CD4-positive, CD25-positive, alpha-beta regulatory T cell (primary cell): ENCODE results near the gene TMEM181. TPM values are rescaled to one million over a fixed set of nuclear protein-coding genes. Genes with fewer than 3 reads are reported as not detected.

Source experiments
- ATAC-seq, 2 donors: fragments of 150-1000 bp; cut with Tn5 transposase; one replicate each; pipeline ENCODE4 v1.10.0; 2021; ENCODE audit warnings: low read depth in 2 of 2, moderate number of reproducible peaks in 2 of 2, moderate library complexity in 1 of 2
- DNase-seq, 3 donors: peaks; one replicate each; pipeline versions ENCODE4 v3.0.0 to v3.0.0-alpha.2; 2012 to 2022; ENCODE audit warnings: mixed read lengths in 1 of 3
- H3K27ac ChIP-seq: one replicate; pipeline ENCODE4 v1.7.0; 2013; ENCODE audit warnings: mild to moderate bottlenecking, low read length; ENCODE audit not compliant: insufficient read depth, poor library complexity, severe bottlenecking
- H3K27me3 ChIP-seq: one replicate; pipeline ENCODE4 v1.7.0; 2013; ENCODE audit warnings: low read length; ENCODE audit not compliant: control insufficient read depth, insufficient read depth
- H3K36me3 ChIP-seq: one replicate; pipeline ENCODE4 v1.7.0; 2013; ENCODE audit warnings: mild to moderate bottlenecking, low read length, moderate library complexity; ENCODE audit not compliant: control insufficient read depth, insufficient read depth
- H3K4me1 ChIP-seq: 2 replicates; pipeline ENCODE4 v1.7.0; 2013; ENCODE audit warnings: mild to moderate bottlenecking, low read length; ENCODE audit not compliant: insufficient read depth, control insufficient read depth, poor library complexity, severe bottlenecking
- H3K4me3 ChIP-seq: one replicate; pipeline ENCODE4 v1.7.0; 2013; ENCODE audit warnings: low read depth, mild to moderate bottlenecking, low read length, moderate library complexity
- H3K9me3 ChIP-seq, 2 experiments: 1 replicate in 1 of 2; 2 replicates in 1 of 2; pipeline ENCODE4 v1.7.0; 2013; ENCODE audit warnings: low read length in 2 of 2, mild to moderate bottlenecking in 1 of 2, moderate library complexity in 1 of 2; ENCODE audit not compliant: control insufficient read depth in 2 of 2
- H3K27ac Mint-ChIP-seq, 3 donors: one replicate each; pipeline ENCODE4 v1.8.0; 2020 to 2022; ENCODE audit warnings: mild to moderate bottlenecking in 3 of 3, mixed read lengths in 3 of 3, moderate library complexity in 2 of 3
- H3K27me3 Mint-ChIP-seq: one replicate; pipeline ENCODE4 v1.8.0; 2022; ENCODE audit warnings: mild to moderate bottlenecking, mixed read lengths
- H3K36me3 Mint-ChIP-seq: one replicate; pipeline ENCODE4 v1.8.0; 2020; ENCODE audit warnings: mixed read lengths
- H3K4me1 Mint-ChIP-seq, 4 donors: one replicate each; pipeline ENCODE4 v1.8.0; 2020 to 2022; ENCODE audit warnings: mixed read lengths in 4 of 4, mild to moderate bottlenecking in 1 of 4
- H3K4me3 Mint-ChIP-seq, 4 donors: one replicate each; pipeline ENCODE4 v1.8.0; 2020 to 2022; ENCODE audit warnings: mild to moderate bottlenecking in 4 of 4, mixed read lengths in 4 of 4, moderate library complexity in 3 of 4
- H3K9me3 Mint-ChIP-seq, 7 donors: one replicate each; pipeline ENCODE4 v1.8.0; 2020 to 2022; ENCODE audit warnings: mixed read lengths in 7 of 7, mild to moderate bottlenecking in 3 of 7, moderate library complexity in 2 of 7
- polyA plus RNA-seq, 4 donors: library from polyadenylated mRNA; unstranded; fragments of 300-500 nt; fragmentation: Illumina TruSeq; gene quantifications; one replicate each; pipeline ENCODE4 v1.2.3, GENCODE V29; 2021
- total RNA-seq: library from RNA; stranded (reverse); gene quantifications from one replicate; pipeline ENCODE4 v1.2.3, GENCODE V29; 2022

Gene TMEM181
- total and polyA plus RNA-seq, 5 donors from 2014 or later: 4.9 to 21.2 (median 5.6) TPM

GRCh38 chr6:158538741-158539140 lies 21.1 kb upstream of the TMEM181 start:
- Histone ChIP-seq H3K36me3 (no peaks in the 10 kb centered on the region), H3K9me3 (no peaks in the 10 kb centered on the region), H3K4me1 (peaks cover 17% of the 10 kb centered on the region), H3K27ac (no peak overlapping the region), H3K4me3 (no peak overlapping the region), H3K27me3 (peaks cover 18% of the 10 kb centered on the region)
- Mint-ChIP-seq H3K9me3 (peaks cover 0 to 2% (median 0%) of the 10 kb centered on the region in 7 donors), H3K27me3 (peaks cover 61% of the 10 kb centered on the region), H3K4me3 (peak overlapping the region in 2 of 4 donors; percentile 0 to 36), H3K36me3 (no peaks in the 10 kb centered on the region), H3K27ac (no peak overlapping the region), H3K4me1 (peaks cover 0 to 8% (median 0%) of the 10 kb centered on the region in 4 donors)
- DNase-seq: no peak
- ATAC-seq: no peak

- Mint-ChIP-seq H3K27ac (no peak overlapping the region), H3K27me3 (peaks cover 58% of the 10 kb centered on the region), H3K9me3 (peaks cover 0 to 2% (median 0%) of the 10 kb centered on the region in 7 donors), H3K36me3 (no peaks in the 10 kb centered on the region), H3K4me3 (peak overlapping the region in 2 of 4 donors; percentile 39 to 55), H3K4me1 (peaks cover 0 to 8% (median 0%) of the 10 kb centered on the region in 4 donors)
- Histone ChIP-seq H3K9me3 (no peaks in the 10 kb centered on the region), H3K27ac (no peak overlapping the region), H3K4me1 (peaks cover 17% of the 10 kb centered on the region), H3K27me3 (peaks cover 18% of the 10 kb centered on the region), H3K36me3 (no peaks in the 10 kb centered on the region), H3K4me3 (no peak overlapping the region)
- ATAC-seq (no peak), DNase-seq (no peak)
Measured at GRCh38 chr6:158539413-158539812, 20.5 kb upstream of the TMEM181 start.

- Mint-ChIP-seq H3K27ac (no peak overlapping the region), H3K4me1 (peaks cover 0 to 8% (median 0%) of the 10 kb centered on the region in 4 donors), H3K9me3 (peaks cover 0 to 2% (median 0%) of the 10 kb centered on the region in 7 donors), H3K27me3 (peaks cover 55% of the 10 kb centered on the region), H3K36me3 (no peaks in the 10 kb centered on the region), H3K4me3 (peak overlapping the region in 1 of 4 donors; percentile 55)
- Histone ChIP-seq H3K36me3 (no peaks in the 10 kb centered on the region), H3K9me3 (no peaks in the 10 kb centered on the region), H3K27ac (no peak overlapping the region), H3K4me1 (peaks cover 17% of the 10 kb centered on the region), H3K27me3 (peaks cover 18% of the 10 kb centered on the region), H3K4me3 (no peak overlapping the region)
- ATAC-seq (no peak), DNase-seq (no peak)
Measured at GRCh38 chr6:158539881-158540280, 20.0 kb upstream of the TMEM181 start.

- peaks cover 5% of the 10 kb centered on the region for H3K27me3 ChIP-seq
- H3K9me3 Mint-ChIP-seq: no peaks in the 10 kb centered on the region
- no peaks in the 10 kb centered on the region for H3K4me1 Mint-ChIP-seq
- no peak overlapping the region for H3K4me3 Mint-ChIP-seq
- H3K36me3 Mint-ChIP-seq: no peaks in the 10 kb centered on the region
- DNase-seq: no peak
- H3K4me3 ChIP-seq: no peak overlapping the region
- H3K36me3 ChIP-seq: no peaks in the 10 kb centered on the region
- no peaks in the 10 kb centered on the region for H3K4me1 ChIP-seq
- no peak overlapping the region for H3K27ac Mint-ChIP-seq
- H3K9me3 ChIP-seq: no peaks in the 10 kb centered on the region
- ATAC-seq: no peak
- no peak overlapping the region for H3K27ac ChIP-seq
- peaks cover 42% of the 10 kb centered on the region for H3K27me3 Mint-ChIP-seq
Measured at GRCh38 chr6:158543606-158544185, 16.2 kb upstream of the TMEM181 start.

- H3K9me3 ChIP-seq: no peaks in the 10 kb centered on the region
Measured at GRCh38 chr6:158544428-158544827, 15.5 kb upstream of the TMEM181 start.

GRCh38 chr6:158545043-158545966 lies 14.6 kb upstream of the TMEM181 start:
- no peak overlapping the region for H3K4me3 Mint-ChIP-seq
- H3K4me1 ChIP-seq: no peaks in the 10 kb centered on the region
- ATAC-seq (no peak), DNase-seq (no peak)
- no peaks in the 10 kb centered on the region for H3K9me3 Mint-ChIP-seq
- no peaks in the 10 kb centered on the region for H3K4me1 Mint-ChIP-seq
- H3K4me3 ChIP-seq: no peak overlapping the region
- peaks cover 30% of the 10 kb centered on the region for H3K27me3 Mint-ChIP-seq
- no peak overlapping the region for H3K27ac ChIP-seq
- H3K36me3 Mint-ChIP-seq: no peaks in the 10 kb centered on the region
- no peaks in the 10 kb centered on the region for H3K36me3 ChIP-seq
- H3K9me3 ChIP-seq: no peaks in the 10 kb centered on the region
- H3K27ac Mint-ChIP-seq: no peak overlapping the region
- no peaks in the 10 kb centered on the region for H3K27me3 ChIP-seq

More at GRCh38 chr6:158544428-158544827, 15.5 kb upstream of the TMEM181 start:
- H3K9me3 Mint-ChIP-seq: no peaks in the 10 kb centered on the region
- H3K4me1 Mint-ChIP-seq: no peaks in the 10 kb centered on the region
- DNase-seq: no peak
- no peak for ATAC-seq
- H3K4me1 ChIP-seq: no peaks in the 10 kb centered on the region
- H3K27me3 ChIP-seq: peaks cover 2% of the 10 kb centered on the region
- H3K4me3 ChIP-seq: no peak overlapping the region
- H3K4me3 Mint-ChIP-seq: no peak overlapping the region
- H3K27me3 Mint-ChIP-seq: peaks cover 38% of the 10 kb centered on the region
- H3K36me3 ChIP-seq: no peaks in the 10 kb centered on the region
- H3K27ac ChIP-seq: no peak overlapping the region
- H3K36me3 Mint-ChIP-seq: no peaks in the 10 kb centered on the region
- H3K27ac Mint-ChIP-seq: no peak overlapping the region

GRCh38 chr6:158548418-158549161 lies 11.3 kb upstream of the TMEM181 start:
- peaks cover 0 to 4% (median 0%) of the 10 kb centered on the region in 4 donors for H3K4me1 Mint-ChIP-seq
- no peak for DNase-seq
- Histone ChIP-seq H3K9me3 (no peaks in the 10 kb centered on the region), H3K4me1 (no peaks in the 10 kb centered on the region), H3K27ac (no peak overlapping the region), H3K4me3 (no peak overlapping the region), H3K27me3 (peaks cover 3% of the 10 kb centered on the region), H3K36me3 (no peaks in the 10 kb centered on the region)
- no peak for ATAC-seq
- peaks cover 24% of the 10 kb centered on the region for H3K27me3 Mint-ChIP-seq
- H3K36me3 Mint-ChIP-seq: no peaks in the 10 kb centered on the region
- H3K9me3 Mint-ChIP-seq: peaks cover 0 to 2% (median 0%) of the 10 kb centered on the region in 7 donors
- peak overlapping the region in 1 of 3 donors; percentile 79 for H3K27ac Mint-ChIP-seq
- H3K4me3 Mint-ChIP-seq: no peak overlapping the region
